ENCODE measurements around the gene ANK3. TPM values are rescaled to one million over a fixed set of nuclear protein-coding genes. Genes with fewer than 3 reads are reported as not detected.
A peak's percentile ranks its signal among the peaks of the same experiment; 100 is the strongest.

ANK3 gene
- total RNA-seq, 2 experiments from 2014 or later = 60.5 to 61.9 TPM

DNA sequence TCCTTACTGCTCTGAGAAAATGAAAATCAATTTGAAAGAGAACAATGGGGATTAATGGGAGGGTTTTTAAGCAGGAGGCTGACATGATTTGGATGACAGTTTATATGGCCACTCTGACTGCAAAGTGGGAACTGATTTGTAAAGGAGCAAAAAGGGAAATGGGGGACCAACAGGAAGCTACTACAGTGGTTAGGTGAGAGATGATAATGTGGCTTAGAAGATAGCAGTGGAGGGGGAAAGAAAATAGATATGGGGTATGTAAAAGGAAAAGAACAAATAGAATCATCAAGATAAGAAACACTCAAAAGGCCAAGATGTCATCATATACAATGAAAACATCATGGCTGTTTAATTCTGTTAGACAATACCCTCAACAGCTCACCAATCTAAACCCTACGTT is 177.5 kb downstream of the ANK3 start:
- POLR2A ChIA-PET = no interaction called here
- Mint-ChIP-seq H3K4me3 (no peak overlapping the region), H3K9me3 (peaks cover 5% of the 10 kb centered on the region), H3K27ac (no peak overlapping the region), H3K36me3 (ENCODE audit: low read depth) (peaks cover 71% of the 10 kb centered on the region), H3K4me1 (ENCODE audit: low read depth) (peaks cover 51% of the 10 kb centered on the region), H3K27me3 (no peaks in the 10 kb centered on the region)
- ATAC-seq (ENCODE audit: poor library complexity) (no peak), DNase-seq (no peak)
- Histone ChIP-seq H3K36me3 (ENCODE audit: insufficient read depth, low read length) (peaks cover 3% of the 10 kb centered on the region), H3K27ac (ENCODE audit: low read depth in 1 of 2, low read length in 2 of 2) (no peak overlapping the region), H3K4me3 (ENCODE audit: low read length) (no peak overlapping the region), H3K9me3 (ENCODE audit: control insufficient read depth in 1 of 2, insufficient read depth in 1 of 2, low read length in 2 of 2) (no peaks in the 10 kb centered on the region), H3K27me3 (ENCODE audit: control insufficient read depth in 1 of 2, insufficient read depth in 2 of 2, low read length in 2 of 2) (no peaks in the 10 kb centered on the region), H3K4me1 (ENCODE audit: insufficient read depth, low read length) (peaks cover 7% of the 10 kb centered on the region)
- intact Hi-C loops (cut with DNase I, micrococcal nuclease) = no loop called here
- CTCF ChIA-PET = interaction anchor here (0.9 kb wide), 1 partner anchor 15 kb away, joined by 6 read pairs; no protein-coding TSS in a partner anchor
- no peak for TF ChIP-seq CTCF (IDR thresholded peaks at IDR 0.05)

DNA sequence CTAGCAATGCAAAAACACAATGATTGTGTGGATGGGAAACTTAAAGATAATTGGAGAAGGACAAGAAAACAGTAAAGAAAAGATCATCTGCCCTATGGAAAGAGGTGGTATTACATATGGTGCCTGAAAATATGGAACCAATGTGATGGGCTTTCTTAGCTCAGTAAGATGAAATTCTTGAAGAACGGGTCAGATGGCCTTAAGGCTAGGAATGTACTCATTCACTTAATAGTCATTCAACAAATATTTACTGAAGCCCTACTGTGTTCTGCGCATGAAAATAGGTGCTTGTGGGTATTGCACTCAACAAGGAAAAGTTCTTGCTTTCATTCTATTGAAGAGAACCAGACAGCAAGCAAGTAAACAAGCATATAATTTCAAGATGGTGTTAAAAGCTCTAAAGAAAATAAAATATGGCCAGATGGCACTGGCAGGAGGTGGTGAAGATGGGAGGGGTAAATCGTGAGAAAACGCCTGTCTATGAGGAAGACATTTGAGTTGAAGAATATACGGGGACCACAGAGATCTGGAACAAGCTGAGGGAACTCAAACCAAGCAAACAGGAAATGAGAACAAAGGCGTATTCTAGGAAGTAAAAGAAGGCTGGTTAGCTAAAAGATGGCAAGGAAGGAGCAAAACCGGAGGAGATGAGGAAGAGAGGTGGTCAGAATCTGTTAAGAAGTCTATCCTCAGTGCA is 179.7 kb downstream of the ANK3 start:
- peaks cover 35% of the 10 kb centered on the region for H3K4me1 Mint-ChIP-seq (ENCODE audit: low read depth)
- CTCF ChIA-PET = interaction anchor here (0.5 kb wide), 1 partner anchor 539 kb away, joined by 4 read pairs; no protein-coding TSS in a partner anchor

DNA sequence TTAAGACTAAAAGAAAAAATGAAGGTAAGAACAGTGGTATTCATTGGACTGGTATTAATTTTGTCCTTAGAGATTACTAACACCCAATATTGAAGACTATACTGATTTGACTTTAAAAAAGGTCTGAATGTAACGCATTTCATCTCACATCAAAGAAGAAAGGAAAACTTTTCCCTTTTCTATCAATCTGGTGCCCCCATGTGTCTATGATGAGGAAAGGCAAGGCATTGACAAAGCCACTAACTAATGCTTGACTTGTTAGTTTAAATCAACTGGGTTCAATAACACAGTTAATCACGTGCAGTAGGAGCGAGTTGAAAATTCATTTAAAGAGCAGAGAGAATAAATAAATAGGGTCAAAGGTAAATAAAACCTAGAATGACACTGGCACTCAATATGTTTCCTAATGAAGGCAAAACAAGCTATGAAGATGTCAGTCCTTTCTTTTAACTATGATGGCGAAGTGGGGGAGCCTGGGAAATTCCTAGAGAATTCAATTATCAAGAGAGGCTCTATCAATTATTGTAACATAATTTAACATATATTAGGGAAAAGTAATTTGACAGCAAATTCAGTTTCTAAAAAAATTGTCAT is 180.9 kb downstream of the ANK3 start:
- no peak overlapping the region for H3K4me3 ChIP-seq (ENCODE audit: low read length)
- ATAC-seq (ENCODE audit: poor library complexity) = no peak
- ChIA-PET CTCF (no interaction called here), POLR2A (no interaction called here)
- Mint-ChIP-seq H3K36me3 (ENCODE audit: low read depth) (peaks cover 74% of the 10 kb centered on the region), H3K27ac (no peak overlapping the region), H3K4me3 (no peak overlapping the region), H3K27me3 (no peaks in the 10 kb centered on the region), H3K4me1 (ENCODE audit: low read depth) (peaks cover 31% of the 10 kb centered on the region), H3K9me3 (peaks cover 5% of the 10 kb centered on the region)
- H3K27me3 ChIP-seq (ENCODE audit: control insufficient read depth in 1 of 2, insufficient read depth in 2 of 2, low read length in 2 of 2) = no peaks in the 10 kb centered on the region
- no peak for DNase-seq
- no peaks in the 10 kb centered on the region for H3K9me3 ChIP-seq (ENCODE audit: control insufficient read depth in 1 of 2, insufficient read depth in 1 of 2, low read length in 2 of 2)
- peaks cover 15% of the 10 kb centered on the region for H3K36me3 ChIP-seq (ENCODE audit: insufficient read depth, low read length)
- peaks cover 7% of the 10 kb centered on the region for H3K4me1 ChIP-seq (ENCODE audit: insufficient read depth, low read length)
- intact Hi-C loops (cut with DNase I, micrococcal nuclease) = loop anchor here in 1 of 2 experiments (5.0 to 10.0 kb wide), 2 partner anchors 226 to 581 kb away; no protein-coding TSS in a partner anchor
- peak; percentile 27 for TF ChIP-seq CTCF (IDR thresholded peaks at IDR 0.05)
- H3K27ac ChIP-seq (ENCODE audit: low read depth in 1 of 2, low read length in 2 of 2) = no peak overlapping the region

More for the DNA sequence above, 179.7 kb downstream of the ANK3 start:
- DNase-seq = peak in 1 of 14 experiments; percentile 25
- H3K4me3 Mint-ChIP-seq = no peak overlapping the region
- Histone ChIP-seq H3K9me3 (ENCODE audit: control insufficient read depth in 1 of 2, insufficient read depth in 1 of 2, low read length in 2 of 2) (no peaks in the 10 kb centered on the region), H3K4me3 (ENCODE audit: low read length) (no peak overlapping the region), H3K27me3 (ENCODE audit: control insufficient read depth in 1 of 2, insufficient read depth in 2 of 2, low read length in 2 of 2) (no peaks in the 10 kb centered on the region), H3K36me3 (ENCODE audit: insufficient read depth, low read length) (peaks cover 15% of the 10 kb centered on the region), H3K27ac (ENCODE audit: low read depth in 1 of 2, low read length in 2 of 2) (no peak overlapping the region), H3K4me1 (ENCODE audit: insufficient read depth, low read length) (peaks cover 7% of the 10 kb centered on the region)
- H3K27ac Mint-ChIP-seq = peak overlapping the region; percentile 51
- ATAC-seq (ENCODE audit: poor library complexity) = no peak
- no peak for TF ChIP-seq CTCF (IDR thresholded peaks at IDR 0.05)
- peaks cover 5% of the 10 kb centered on the region for H3K9me3 Mint-ChIP-seq
- POLR2A ChIA-PET = interaction anchor here (0.8 kb wide), 1 partner anchor 12 kb away, joined by 5 read pairs; no protein-coding TSS in a partner anchor
- intact Hi-C loops (cut with DNase I, micrococcal nuclease) = loop anchor here in 1 of 2 experiments (5.0 to 10.0 kb wide), 2 partner anchors 225 to 583 kb away; no protein-coding TSS in a partner anchor
- peaks cover 72% of the 10 kb centered on the region for H3K36me3 Mint-ChIP-seq (ENCODE audit: low read depth)
- no peaks in the 10 kb centered on the region for H3K27me3 Mint-ChIP-seq
